ENCODE results near the gene TXNDC15. TPM values are rescaled to one million over a fixed set of nuclear protein-coding genes. Genes with fewer than 3 reads are reported as not detected.
"Not testable (repeated sequence)": the region's sequence is repeated elsewhere in the genome, so short reads cannot be mapped to it uniquely, and the experiment has no call there.

Gene TXNDC15
- total RNA-seq, 1 experiment from 2014 or later, result 31.3 TPM

- Histone ChIP-seq H3K56ac (ENCODE audit: insufficient read length, low read depth, low read length) (no peak overlapping the region), H3K18ac (ENCODE audit: insufficient read length, low read depth, low read length) (no peak overlapping the region), H4K5ac (ENCODE audit: insufficient read length, low read depth, low read length) (no peak overlapping the region), H3K79me1 (ENCODE audit: insufficient read depth, low read depth, low read length, poor library complexity, severe bottlenecking) (no peaks in the 10 kb centered on the region), H3K27me3 (ENCODE audit: insufficient read depth, low read length) (no peaks in the 10 kb centered on the region), H2BK20ac (ENCODE audit: low read depth, low read length, poor library complexity, severe bottlenecking) (no peak overlapping the region), H2AK5ac (ENCODE audit: insufficient read length, low read length) (no peak overlapping the region), H2AFZ (ENCODE audit: low read length) (no peak overlapping the region), H3K9ac (ENCODE audit: extremely low read depth, insufficient read length, low read length) (no peak overlapping the region), H3K4me2 (ENCODE audit: insufficient read depth, insufficient read length, low read length) (no peak overlapping the region), H2BK15ac (ENCODE audit: low read depth, low read length) (no peak overlapping the region), H3K23me2 (ENCODE audit: insufficient read length, low read depth, low read length, poor library complexity, severe bottlenecking) (no peaks in the 10 kb centered on the region), H3K27ac (ENCODE audit: insufficient read length, low read depth, low read length) (no peak overlapping the region), H3K4ac (ENCODE audit: low read depth, low read length) (no peak overlapping the region), H3K79me2 (ENCODE audit: insufficient read depth, low read length) (no peaks in the 10 kb centered on the region), H2BK12ac (ENCODE audit: insufficient read length, low read depth, low read length) (no peak overlapping the region), H2BK120ac (ENCODE audit: low read depth, low read length, poor library complexity, severe bottlenecking) (no peak overlapping the region), H3K9me3 (ENCODE audit: control insufficient read depth, low read depth, low read length) (no peaks in the 10 kb centered on the region), H4K91ac (ENCODE audit: insufficient read length, low read depth, low read length) (no peak overlapping the region), H4K8ac (replicated peaks; ENCODE audit: insufficient read length, low read depth, low read length) (no peak overlapping the region), H3K23ac (ENCODE audit: insufficient read length, low read depth, low read length) (no peak overlapping the region), H3T11ph (ENCODE audit: low read length) (no peak overlapping the region), H4K20me1 (ENCODE audit: control insufficient read depth, insufficient read depth, insufficient read length) (no peaks in the 10 kb centered on the region), H3K4me1 (ENCODE audit: insufficient read depth, low read length) (0 out of 2 replicates have a peak, but pooled peaks cover 3% of the 10 kb centered on the region), H2BK5ac (ENCODE audit: insufficient read length, low read length) (no peak overlapping the region), H3K14ac (ENCODE audit: insufficient read depth, low read length) (no peak overlapping the region)
- H3K27me3 Mint-ChIP-seq (ENCODE audit: low read depth), result no peaks in the 10 kb centered on the region
- H3K4me3 Mint-ChIP-seq, result peak overlapping the region; percentile 63 to 90; a peak in 3 of 5 replicates
- DNase-seq, result no peak
- no peak overlapping the region for H3K27ac Mint-ChIP-seq
- H3K36me3 Mint-ChIP-seq (ENCODE audit: insufficient read depth in 1 of 3, low read depth in 3 of 3), result peaks cover 3 to 28% (median 13%) of the 10 kb centered on the region in 3 experiments; a peak in 5 of 7 replicates
- H3K4me1 Mint-ChIP-seq, result peaks cover 5 to 8% of the 10 kb centered on the region in 2 experiments
- no peaks in the 10 kb centered on the region for H3K9me3 Mint-ChIP-seq
- no peak for TF ChIP-seq CTCF (conservative IDR thresholded peaks at IDR 0.05)
- no CpG with 5 or more reads among the region's 1 CpG for WGBS (ENCODE audit: extremely low coverage, insufficient read length, low lambda C conversion rate)
These were observed 32.6 kb downstream of the TXNDC15 start for GRCh38 chr5:134906811-134907210.

GRCh38 chr5:134910752-134911151 is 36.6 kb downstream of the TXNDC15 start:
- not testable (repeated sequence) for H3K9ac ChIP-seq (ENCODE audit: extremely low read depth, insufficient read length, low read length); H3K18ac ChIP-seq (ENCODE audit: insufficient read length, low read depth, low read length); H3K23ac ChIP-seq (ENCODE audit: insufficient read length, low read depth, low read length); H4K20me1 ChIP-seq (ENCODE audit: control insufficient read depth, insufficient read depth, insufficient read length); H3K56ac ChIP-seq (ENCODE audit: insufficient read length, low read depth, low read length); H3K4me2 ChIP-seq (ENCODE audit: insufficient read depth, insufficient read length, low read length); H3K4ac ChIP-seq (ENCODE audit: low read depth, low read length); H2BK120ac ChIP-seq (ENCODE audit: low read depth, low read length, poor library complexity, severe bottlenecking); DNase-seq; H3K9me3 Mint-ChIP-seq; H3K79me2 ChIP-seq (ENCODE audit: insufficient read depth, low read length); H2AK5ac ChIP-seq (ENCODE audit: insufficient read length, low read length); H3T11ph ChIP-seq (ENCODE audit: low read length); H3K23me2 ChIP-seq (ENCODE audit: insufficient read length, low read depth, low read length, poor library complexity, severe bottlenecking); H3K27ac Mint-ChIP-seq; H4K5ac ChIP-seq (ENCODE audit: insufficient read length, low read depth, low read length); H3K27me3 Mint-ChIP-seq (ENCODE audit: low read depth); H3K79me1 ChIP-seq (ENCODE audit: insufficient read depth, low read depth, low read length, poor library complexity, severe bottlenecking); H2BK20ac ChIP-seq (ENCODE audit: low read depth, low read length, poor library complexity, severe bottlenecking); H3K4me3 Mint-ChIP-seq; H3K4me1 ChIP-seq (ENCODE audit: insufficient read depth, low read length); H3K4me1 Mint-ChIP-seq; H2BK15ac ChIP-seq (ENCODE audit: low read depth, low read length); H2BK12ac ChIP-seq (ENCODE audit: insufficient read length, low read depth, low read length); H2AFZ ChIP-seq (ENCODE audit: low read length); H3K9me3 ChIP-seq (ENCODE audit: control insufficient read depth, low read depth, low read length); H3K27me3 ChIP-seq (ENCODE audit: insufficient read depth, low read length); H2BK5ac ChIP-seq (ENCODE audit: insufficient read length, low read length); H4K8ac ChIP-seq (replicated peaks; ENCODE audit: insufficient read length, low read depth, low read length); H4K91ac ChIP-seq (ENCODE audit: insufficient read length, low read depth, low read length); H3K14ac ChIP-seq (ENCODE audit: insufficient read depth, low read length); H3K27ac ChIP-seq (ENCODE audit: insufficient read length, low read depth, low read length)
- peaks cover 3 to 28% (median 13%) of the 10 kb centered on the region in 3 experiments; a peak in 5 of 7 replicates for H3K36me3 Mint-ChIP-seq (ENCODE audit: insufficient read depth in 1 of 3, low read depth in 3 of 3)
- no CpG with 5 or more reads among the region's 2 CpGs for WGBS (ENCODE audit: extremely low coverage, insufficient read length, low lambda C conversion rate)
